Superior temporal gyrus (tissue), 1 donor: ENCODE results near the gene CHPF.

Experiments
- DNase-seq: peaks from one replicate; pipeline ENCODE4 v3.0.0-alpha.2; 2016; ENCODE audit errors: extremely low spot score

The CHPF gene

GRCh38 chr2:219514836-219515235 lies 28.8 kb downstream of the CHPF start:
- no peak for DNase-seq

GRCh38 chr2:219514196-219514761 lies 29.3 kb downstream of the CHPF start, which contains the start of gene ASIC4:
Gene ASIC4 (plus strand): TSS chr2:219514482. CDS start chr2:219514725, 243 bp downstream.
- no peak for DNase-seq

- no peak for DNase-seq
Measured at GRCh38 chr2:219513787-219514186, 29.8 kb downstream of the CHPF start.

GRCh38 chr2:219512524-219513216 lies 30.9 kb downstream of the CHPF start:
- DNase-seq: no peak

GRCh38 chr2:219511547-219512325 lies 31.9 kb downstream of the CHPF start:
- no peak for DNase-seq

- no peak for DNase-seq
Measured at GRCh38 chr2:219510512-219511135, 33.0 kb downstream of the CHPF start.

GRCh38 chr2:219509780-219510511 lies 33.7 kb downstream of the CHPF start:
- peak; percentile 77 for DNase-seq

GRCh38 chr2:219508971-219509779 lies 34.4 kb downstream of the CHPF start:
- DNase-seq: no peak

- no peak for DNase-seq
Measured at GRCh38 chr2:219508444-219508734, 35.2 kb downstream of the CHPF start.

- no peak for DNase-seq
Measured at GRCh38 chr2:219507581-219508443, 35.8 kb downstream of the CHPF start.

- no peak for DNase-seq
Measured at GRCh38 chr2:219506802-219507526, 36.6 kb downstream of the CHPF start.

- DNase-seq: no peak
Measured at GRCh38 chr2:219506153-219506801, 37.3 kb downstream of the CHPF start.

- no peak for DNase-seq
Measured at GRCh38 chr2:219505585-219505984, 38.0 kb downstream of the CHPF start.

- DNase-seq: no peak
Measured at GRCh38 chr2:219502618-219503017, 41.0 kb downstream of the CHPF start.

GRCh38 chr2:219501849-219502248 lies 41.8 kb downstream of the CHPF start:
- DNase-seq: no peak

GRCh38 chr2:219500135-219500534 lies 43.5 kb downstream of the CHPF start:
- DNase-seq: no peak

GRCh38 chr2:219499555-219499954 lies 44.1 kb downstream of the CHPF start:
- no peak for DNase-seq

- DNase-seq: no peak
Measured at GRCh38 chr2:219499058-219499307, 44.6 kb downstream of the CHPF start.
